ENCODE measurements around the gene F12. TPM values are rescaled to one million over a fixed set of nuclear protein-coding genes. Genes with fewer than 3 reads are reported as not detected.

The F12 gene
- total and polyA plus RNA-seq, 10 donors = 0.60 to 2.3 (median 1.1) TPM

GRCh38 chr5:177433658-177434217 lies 24.4 kb upstream of the F12 start:
- Histone ChIP-seq H3K27ac (peak overlapping the region in 6 of 8 donors; percentile 96 to 99 (median 98)), H3K4me1 (peaks cover 47 to 98% (median 64%) of the 10 kb centered on the region in 6 donors), H3K4me3 (peak overlapping the region in 1 of 8 donors; percentile 88), H3K36me3 (peaks cover 12 to 92% (median 78%) of the 10 kb centered on the region in 6 donors), H3K9me3 (no peaks in the 10 kb centered on the region), H3K27me3 (replicated peaks in 1 of 7) (no peaks in the 10 kb centered on the region)
- DNase-seq = peak; percentile 81
- intact Hi-C loops (cut with DNase I; ENCODE audit: low total_unique reads) = no loop called here
- 86 to 95% (median 90%) methylated on average over 12 to 29 of the region's 29 CpGs for WGBS, 5 donors
- TF ChIP-seq POLR2A (IDR thresholded peaks at IDR 0.05) (no peak), POLR2AphosphoS5 (IDR thresholded peaks at IDR 0.05) (peak in 1 of 3 donors; percentile 61)

DNA sequence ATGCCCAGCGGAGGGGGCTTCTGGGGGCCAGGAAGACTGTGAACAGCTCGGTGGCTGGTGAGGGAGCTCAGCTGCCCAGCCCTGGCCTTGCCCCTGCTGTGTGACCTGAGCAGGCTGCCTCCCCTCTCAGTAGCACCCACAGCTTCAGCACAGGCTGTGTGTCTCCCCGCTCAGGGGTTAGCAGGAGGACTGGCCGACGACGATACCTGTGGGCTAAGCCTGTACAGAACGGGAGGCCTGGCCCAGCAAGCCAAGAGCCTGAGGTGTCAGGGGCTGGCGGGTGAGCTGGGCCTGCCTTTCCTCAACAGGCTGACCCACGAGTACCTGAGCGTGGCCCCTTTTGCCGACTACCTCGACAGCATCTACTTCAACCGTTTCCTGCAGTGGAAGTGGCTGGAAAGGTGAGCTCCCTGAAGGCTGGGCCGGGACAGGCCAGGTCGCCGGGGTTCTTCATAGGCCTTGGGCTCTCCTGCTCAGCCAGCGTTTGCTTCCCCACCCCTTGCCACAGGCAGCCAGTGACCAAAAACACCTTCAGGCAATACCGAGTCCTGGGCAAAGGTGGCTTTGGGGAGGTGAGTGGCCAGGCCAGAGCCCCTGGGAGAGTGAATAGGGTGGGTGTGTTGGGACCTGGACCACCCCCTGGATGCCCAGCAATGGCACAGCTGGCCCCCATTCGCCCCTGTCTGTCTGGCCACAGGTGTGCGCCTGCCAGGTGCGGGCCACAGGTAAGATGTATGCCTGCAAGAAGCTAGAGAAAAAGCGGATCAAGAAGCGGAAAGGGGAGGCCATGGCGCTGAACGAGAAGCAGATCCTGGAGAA lies 23.7 kb upstream of the F12 start:
- Histone ChIP-seq H3K27me3 (replicated peaks in 1 of 7) (no peaks in the 10 kb centered on the region), H3K9me3 (no peaks in the 10 kb centered on the region), H3K4me3 (peak overlapping the region in 2 of 8 donors; percentile 25 to 88), H3K27ac (peak overlapping the region; percentile 92 to 99 (median 98)), H3K36me3 (peaks cover 10 to 85% (median 71%) of the 10 kb centered on the region in 6 donors), H3K4me1 (peaks cover 54 to 100% (median 68%) of the 10 kb centered on the region in 6 donors)
- DNase-seq = peak; percentile 82
- TF ChIP-seq POLR2A (IDR thresholded peaks at IDR 0.05) (no peak), CTCF (IDR thresholded peaks at IDR 0.05 in 8 of 11, conservative IDR thresholded peaks at IDR 0.05 in 3 of 11) (no peak), POLR2AphosphoS5 (IDR thresholded peaks at IDR 0.05) (peak in 2 of 3 donors; percentile 4 to 22)
- intact Hi-C loops (cut with DNase I; ENCODE audit: low total_unique reads) = no loop called here
- whole genome bisulfite sequencing, 5 donors = 92 to 97% (median 93%) methylated on average over 24 to 25 of the region's 25 CpGs

GRCh38 chr5:177432143-177432838 lies 22.9 kb upstream of the F12 start:
- WGBS, 5 donors = 43 to 73% (median 63%) methylated on average over 12 to 18 of the region's 18 CpGs
- intact Hi-C loops (cut with DNase I; ENCODE audit: low total_unique reads) = no loop called here
- Histone ChIP-seq H3K9me3 (no peaks in the 10 kb centered on the region), H3K4me1 (peaks cover 61 to 100% (median 76%) of the 10 kb centered on the region in 6 donors), H3K27ac (peak overlapping the region; percentile 92 to 99 (median 98)), H3K27me3 (replicated peaks in 1 of 7) (no peaks in the 10 kb centered on the region), H3K36me3 (peaks cover 9 to 78% (median 64%) of the 10 kb centered on the region in 6 donors), H3K4me3 (peak overlapping the region in 7 of 8 donors; percentile 4 to 90 (median 25))
- peak in 1 of 11 experiments; percentile 12 for TF ChIP-seq CTCF (IDR thresholded peaks at IDR 0.05 in 8 of 11, conservative IDR thresholded peaks at IDR 0.05 in 3 of 11)
- no peak for TF ChIP-seq POLR2AphosphoS5 (IDR thresholded peaks at IDR 0.05)
- peak; percentile 86 for DNase-seq

DNA sequence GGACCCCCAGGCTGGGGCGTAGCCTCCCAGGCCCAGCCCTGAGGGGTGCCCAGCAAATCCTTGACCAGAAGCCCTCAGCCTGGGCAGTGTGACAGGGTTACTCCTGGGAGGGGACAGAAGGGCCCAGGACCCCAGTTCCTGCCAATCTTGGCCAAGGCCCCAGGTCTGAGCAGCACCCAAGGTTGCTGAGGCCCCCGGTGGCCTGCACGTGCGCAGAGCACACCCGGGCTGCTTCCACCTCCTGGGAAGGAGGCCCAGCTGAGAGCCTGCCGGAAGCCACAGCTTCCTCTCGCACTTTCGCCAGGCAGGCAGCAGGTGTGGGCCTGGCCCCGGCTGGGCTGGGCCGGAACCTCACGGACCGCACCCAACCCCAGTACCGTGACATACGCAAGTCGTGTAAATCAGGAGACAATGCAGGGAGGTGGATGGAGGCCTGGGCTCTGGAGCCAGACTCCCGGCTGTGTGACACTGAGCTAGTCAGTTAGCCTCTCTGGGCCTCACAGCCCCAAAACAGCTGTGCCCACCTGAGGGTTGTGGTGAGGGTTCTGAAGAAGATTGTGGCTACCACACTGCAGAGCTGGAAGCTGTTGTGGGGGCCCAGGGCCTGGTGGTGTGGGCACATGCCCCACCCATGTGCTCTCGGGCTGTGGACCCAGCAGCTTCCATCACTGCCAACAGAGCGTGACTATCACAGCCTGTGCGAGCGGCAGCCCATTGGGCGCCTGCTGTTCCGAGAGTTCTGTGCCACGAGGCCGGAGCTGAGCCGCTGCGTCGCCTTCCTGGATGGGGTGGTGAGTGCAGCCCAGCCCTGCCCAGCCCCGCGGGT lies 22.2 kb upstream of the F12 start:
- WGBS, 5 donors = 17 to 36% (median 27%) methylated on average over 7 to 29 of the region's 29 CpGs
- Histone ChIP-seq H3K27me3 (replicated peaks in 1 of 7) (no peaks in the 10 kb centered on the region), H3K9me3 (no peaks in the 10 kb centered on the region), H3K4me3 (peak overlapping the region in 7 of 8 donors; percentile 2 to 90 (median 25)), H3K4me1 (peaks cover 61 to 98% (median 79%) of the 10 kb centered on the region in 6 donors), H3K36me3 (peaks cover 6 to 70% (median 56%) of the 10 kb centered on the region in 6 donors), H3K27ac (peak overlapping the region; percentile 92 to 99 (median 98))
- TF ChIP-seq POLR2A (IDR thresholded peaks at IDR 0.05) = no peak
- TF ChIP-seq POLR2AphosphoS5 (IDR thresholded peaks at IDR 0.05) = peak; percentile 97 to 98 (median 97)
- peak in 3 of 11 experiments; percentile 12 to 30 (median 19) for TF ChIP-seq CTCF (IDR thresholded peaks at IDR 0.05 in 8 of 11, conservative IDR thresholded peaks at IDR 0.05 in 3 of 11)
- DNase-seq = peak; percentile 99
- intact Hi-C loops (cut with DNase I; ENCODE audit: low total_unique reads) = no loop called here
